DOHH2 (cell line): ENCODE results near the gene GIPC1.

Experiments used
- H3F3A ChIP-seq: fragments of 200-600 bp; sonication (generic), shearing (Covaris generic); 2 replicates; pipeline ENCODE4 v1.6.0; 2016; ENCODE audit warnings: antibody characterized with exemption, mild to moderate bottlenecking; ENCODE audit not compliant: control insufficient read depth, insufficient read depth
- H3K27ac ChIP-seq: fragments of 200-600 bp; sonication (generic); 2 replicates; pipeline ENCODE4 v1.5.1; 2014; ENCODE audit warnings: low read depth, mild to moderate bottlenecking, low read length, moderate library complexity
- H3K27me3 ChIP-seq: fragments of 200-600 bp; sonication (generic); 2 replicates; pipeline ENCODE4 v1.6.1; 2014; ENCODE audit warnings: mild to moderate bottlenecking, low read length, mixed read lengths; ENCODE audit not compliant: control insufficient read depth
- H3K36me3 ChIP-seq: fragments of 200-600 bp; sonication (generic); 2 replicates; pipeline ENCODE4 v1.6.1; 2014; ENCODE audit warnings: mild to moderate bottlenecking, low read length, moderate library complexity, mixed read lengths; ENCODE audit not compliant: control insufficient read depth
- H3K4me1 ChIP-seq: fragments of 200-600 bp; sonication (generic); 2 replicates; pipeline ENCODE4 v1.6.1; 2014; ENCODE audit warnings: mild to moderate bottlenecking, low read length, mixed read lengths; ENCODE audit not compliant: control insufficient read depth
- H3K4me2 ChIP-seq: fragments of 200-600 bp; sonication (generic); 2 replicates; pipeline ENCODE4 v1.6.0; 2014; ENCODE audit warnings: mild to moderate bottlenecking, low read length, moderate library complexity
- H3K4me3 ChIP-seq: fragments of 200-600 bp; sonication (generic); 2 replicates; pipeline ENCODE4 v1.5.1; 2014; ENCODE audit warnings: mild to moderate bottlenecking, low read length, mixed read lengths
- H3K79me2 ChIP-seq: fragments of 200-600 bp; sonication (generic); 2 replicates; pipeline ENCODE4 v1.6.1; 2014; ENCODE audit warnings: mild to moderate bottlenecking, low read length, mixed read lengths; ENCODE audit not compliant: control insufficient read depth
- H3K9me2 ChIP-seq: fragments of 200-600 bp; sonication (generic); replicated peaks from 2 replicates; pipeline ENCODE4 v1.6.1; 2014; ENCODE audit warnings: mild to moderate bottlenecking, low read length, mixed read lengths; ENCODE audit not compliant: control insufficient read depth
- H3K9me3 ChIP-seq: fragments of 200-600 bp; sonication (generic); 2 replicates; pipeline ENCODE4 v1.6.1; 2014; ENCODE audit warnings: antibody characterized with exemption, low read length, mixed read lengths; ENCODE audit not compliant: control insufficient read depth, insufficient read depth
- H4K20me1 ChIP-seq: fragments of 200-600 bp; sonication (generic); 2 replicates; pipeline ENCODE4 v1.6.0; 2014; ENCODE audit warnings: low read depth, mild to moderate bottlenecking, antibody characterized with exemption, low read length, moderate library complexity; ENCODE audit not compliant: control insufficient read depth, insufficient read depth
- CTCF ChIP-seq: fragments of 200-600 bp; sonication (generic); IDR thresholded peaks from one replicate; pipeline ENCODE4 v1.5.1; 2014; ENCODE audit warnings: antibody characterized with exemption, mild to moderate bottlenecking, low read depth, low read length; ENCODE audit not compliant: poor library complexity, severe bottlenecking
- EZH2phosphoT487 ChIP-seq: fragments of 200-600 bp; sonication (generic); IDR thresholded peaks from 2 replicates; pipeline ENCODE4 v1.6.1; 2017; ENCODE audit warnings: borderline replicate concordance, mild to moderate bottlenecking, antibody characterized with exemption, low read length, moderate library complexity, mixed read lengths

The GIPC1 gene

GRCh38 chr19:14511229-14511593 is 15.3 kb upstream of the GIPC1 start:
- H3F3A ChIP-seq, result peaks cover 12% of the 10 kb centered on the region; the same call in 1 of the 2 replicates
- peaks cover 11% of the 10 kb centered on the region for H3K79me2 ChIP-seq
- H3K27ac ChIP-seq, result no peak overlapping the region
- H3K27me3 ChIP-seq, result no peaks in the 10 kb centered on the region
- peaks cover 17% of the 10 kb centered on the region; the same call in 1 of the 2 replicates for H4K20me1 ChIP-seq
- H3K4me2 ChIP-seq, result no peak overlapping the region
- no peaks in the 10 kb centered on the region for H3K9me2 ChIP-seq
- H3K36me3 ChIP-seq, result peaks cover 32% of the 10 kb centered on the region
- H3K4me3 ChIP-seq, result no peak overlapping the region
- no peak for TF ChIP-seq EZH2phosphoT487
- TF ChIP-seq CTCF, result no peak
- no peaks in the 10 kb centered on the region for H3K9me3 ChIP-seq
- peaks cover 11% of the 10 kb centered on the region for H3K4me1 ChIP-seq

DNA sequence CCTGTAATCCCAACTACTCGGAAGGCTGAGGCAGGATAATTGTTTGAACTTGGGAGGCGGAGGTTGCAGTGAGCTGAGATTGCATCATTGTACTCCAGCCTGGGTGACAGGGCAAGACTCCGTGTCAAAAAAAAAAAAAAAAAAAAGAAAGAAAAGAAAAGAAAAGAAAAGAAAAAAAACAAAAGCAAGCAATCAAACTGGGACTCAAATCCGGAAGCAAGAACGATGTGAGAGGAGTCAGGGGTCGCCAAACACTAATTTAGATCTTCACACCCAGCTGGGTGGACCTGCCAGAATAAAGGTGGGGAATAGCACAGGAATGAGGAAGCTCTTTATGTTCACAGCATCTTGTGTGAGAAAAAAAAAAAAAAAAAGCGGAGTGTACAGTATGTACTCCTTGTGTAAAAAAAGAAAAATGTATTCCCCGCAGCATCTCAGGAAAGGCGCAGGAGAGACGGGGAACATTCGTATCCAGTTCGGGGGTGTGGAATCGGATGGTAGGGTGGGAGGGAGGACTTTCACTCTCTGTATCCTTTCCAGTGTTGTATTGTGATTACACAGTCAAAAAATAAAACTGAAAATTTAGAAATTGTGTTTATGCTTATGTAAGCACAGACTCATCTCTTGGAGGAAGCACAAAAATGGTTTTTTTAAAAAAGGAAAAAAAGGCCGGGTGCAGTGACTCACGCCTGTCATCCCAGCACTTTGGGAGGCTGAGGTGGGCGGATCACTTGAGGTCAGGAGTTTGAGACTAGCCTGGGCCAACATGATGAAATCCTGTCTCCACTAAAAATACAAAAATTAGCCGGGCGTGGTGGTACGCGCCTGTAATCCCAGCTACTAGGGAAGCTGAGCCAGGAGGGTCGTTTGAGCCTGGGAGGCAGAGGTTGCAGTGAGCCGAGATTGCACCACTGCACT is 14.6 kb upstream of the GIPC1 start:
- Histone ChIP-seq H3F3A (peaks cover 12% of the 10 kb centered on the region; the same call in 1 of the 2 replicates), H3K36me3 (peaks cover 26% of the 10 kb centered on the region), H3K4me1 (peaks cover 8% of the 10 kb centered on the region), H4K20me1 (peaks cover 11% of the 10 kb centered on the region; the same call in 1 of the 2 replicates), H3K27me3 (no peaks in the 10 kb centered on the region), H3K4me3 (no peak overlapping the region), H3K9me2 (no peaks in the 10 kb centered on the region), H3K4me2 (no peak overlapping the region), H3K27ac (no peak overlapping the region), H3K79me2 (peaks cover 5% of the 10 kb centered on the region), H3K9me3 (no peaks in the 10 kb centered on the region)
- TF ChIP-seq EZH2phosphoT487 (no peak), CTCF (no peak)

- Histone ChIP-seq H3K4me1 (peaks cover 5% of the 10 kb centered on the region), H3K79me2 (no peaks in the 10 kb centered on the region), H3K9me2 (no peaks in the 10 kb centered on the region), H3F3A (0 out of 2 replicates have a peak, but pooled peaks cover 5% of the 10 kb centered on the region), H3K36me3 (0 out of 2 replicates have a peak, but pooled peaks cover 2% of the 10 kb centered on the region), H3K4me2 (no peak overlapping the region), H3K27me3 (no peaks in the 10 kb centered on the region), H3K9me3 (no peaks in the 10 kb centered on the region), H3K4me3 (no peak overlapping the region), H3K27ac (no peak overlapping the region), H4K20me1 (no peaks in the 10 kb centered on the region)
- TF ChIP-seq CTCF, result no peak
- no peak for TF ChIP-seq EZH2phosphoT487
Measured at GRCh38 chr19:14507704-14508542, 12.0 kb upstream of the GIPC1 start.
